NK-92 (cell line): Measurements from ENCODE around the gene PUS1.
"Not testable (repeated sequence)": the region's sequence is repeated elsewhere in the genome, so short reads cannot be mapped to it uniquely, and the experiment has no call there.

ENCODE experiments used
- DNase-seq: peaks from one replicate; lab custom pipeline; 2025; ENCODE audit not compliant: unreplicated experiment; lab: John Stamatoyannopoulos, UW

PUS1 gene

GRCh38 chr12:131928711-131929580, at the start of gene PUS1:
PUS1 (plus strand) TSS chr12:131929276; CDS start chr12:131929723, 447 bp downstream.
- DNase-seq, result peak; percentile 54

DNA sequence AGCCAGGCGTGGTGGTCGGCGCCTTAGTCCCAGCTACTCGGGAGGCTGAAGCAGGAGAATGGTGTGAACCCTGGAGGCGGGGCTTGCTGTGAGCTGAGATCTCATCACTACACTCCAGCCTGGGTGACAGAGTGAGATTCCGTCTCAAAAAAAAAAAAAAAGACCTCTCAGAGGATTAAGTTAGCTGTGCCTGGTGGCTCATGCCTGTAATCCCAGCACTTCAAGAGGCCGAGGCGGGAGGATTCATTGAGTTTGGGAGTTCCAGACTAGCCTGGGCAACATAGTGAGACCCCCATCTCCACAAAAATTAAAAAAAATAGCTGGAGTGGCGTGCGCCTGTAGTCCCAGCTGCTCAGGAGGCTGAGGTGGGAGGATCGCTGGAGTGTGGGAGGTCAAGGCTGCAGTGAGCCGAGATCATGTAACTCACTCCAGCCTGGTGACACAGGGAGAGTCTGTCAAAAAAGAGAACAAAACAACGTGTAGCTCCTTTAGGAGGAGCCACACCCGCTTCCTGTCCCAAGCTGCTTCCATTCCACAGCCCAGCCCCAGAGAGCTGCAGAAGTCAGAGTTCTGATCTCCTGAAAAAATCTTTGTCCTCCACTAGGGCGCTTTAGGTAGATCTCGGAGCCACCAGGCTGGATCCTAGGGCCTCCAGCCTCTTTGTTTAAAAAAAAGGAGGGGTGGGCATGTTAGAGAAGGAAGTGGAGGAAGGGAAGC, 46.1 kb upstream of the PUS1 start:
- DNase-seq, result no peak

GRCh38 chr12:131883521-131883900, 45.6 kb upstream of the PUS1 start:
- no peak for DNase-seq

- not testable (repeated sequence) for DNase-seq
These were observed 44.0 kb upstream of the PUS1 start for GRCh38 chr12:131885076-131885475.

DNA sequence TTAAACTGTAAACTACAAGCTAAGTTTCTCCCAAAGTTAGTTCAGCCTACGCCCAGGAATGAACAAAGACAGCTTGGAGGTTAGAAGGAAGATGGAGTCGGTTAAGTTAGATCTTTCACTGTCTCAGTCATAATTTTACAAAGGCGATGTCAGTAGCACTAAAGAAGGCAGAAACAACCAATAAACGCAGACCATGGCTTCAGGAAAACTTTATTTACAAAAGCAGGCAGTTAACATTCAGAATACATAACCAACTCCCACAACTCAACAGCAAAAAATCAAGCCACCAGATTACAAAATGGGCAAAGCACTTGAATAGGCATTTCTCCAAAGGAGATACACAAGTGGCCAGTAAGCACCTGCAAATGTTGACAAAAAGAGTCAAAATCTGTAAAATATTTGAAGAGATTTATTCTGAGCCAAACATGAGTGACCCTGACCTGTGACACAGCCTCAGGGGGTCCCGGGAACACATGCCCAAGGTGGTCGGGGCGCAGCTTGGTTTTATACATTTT, 43.5 kb upstream of the PUS1 start:
- no peak for DNase-seq

DNA sequence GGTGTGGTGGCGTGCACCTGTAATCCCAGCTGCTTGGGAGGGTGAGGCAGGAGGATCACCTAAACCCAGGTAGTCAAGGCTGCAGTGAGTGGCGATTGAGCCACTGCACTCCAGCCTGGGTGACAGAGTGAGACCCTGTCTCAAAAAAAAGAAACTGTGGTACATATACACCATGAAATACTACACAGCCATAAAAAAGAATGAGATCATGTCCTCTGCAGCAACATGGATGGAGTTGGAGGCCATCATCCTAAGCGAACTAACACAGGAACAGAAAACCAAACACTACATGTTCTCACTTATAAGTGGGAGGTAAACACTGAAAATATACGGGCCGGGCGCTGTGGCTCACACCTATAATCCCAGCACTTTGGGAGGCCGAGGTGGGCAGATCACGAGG, 37.4 kb upstream of the PUS1 start:
- DNase-seq, result not testable (repeated sequence)

- no peak for DNase-seq
These were observed 36.1 kb upstream of the PUS1 start for GRCh38 chr12:131892711-131893604.

- no peak for DNase-seq
These were observed 35.3 kb upstream of the PUS1 start for GRCh38 chr12:131893605-131894312.

DNA sequence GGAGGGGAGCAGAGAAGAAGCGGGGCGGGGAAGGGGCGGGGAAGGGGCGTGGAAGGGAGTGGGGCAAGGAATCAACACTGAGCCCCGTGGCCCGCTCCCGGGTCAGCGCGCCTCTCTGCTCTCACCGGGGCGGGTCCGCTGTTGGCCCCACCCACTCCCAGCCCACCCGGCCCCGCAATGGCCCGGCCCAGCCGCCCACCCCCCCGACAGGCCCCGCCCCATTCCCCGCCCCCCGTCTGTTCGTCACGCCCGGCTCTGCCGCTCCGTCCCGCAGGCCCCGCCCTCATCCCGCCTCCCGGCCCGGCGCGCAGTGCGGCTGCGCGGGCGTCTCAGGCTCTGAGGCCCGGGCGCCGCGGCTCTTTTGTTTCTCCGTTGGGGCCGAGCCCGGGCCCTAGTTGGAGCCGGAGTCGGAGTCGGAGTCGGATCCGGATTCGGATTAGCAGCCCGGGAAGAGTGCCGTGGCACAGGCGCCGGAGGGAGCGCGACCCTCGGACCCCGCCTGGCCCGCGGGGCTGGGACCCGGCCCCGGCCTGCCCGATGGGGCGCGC, 34.7 kb upstream of the PUS1 start, which contains the start of gene ULK1:
Gene ULK1, plus strand, starts transcription at position 310 of the 548 bp plus-strand sequence. CDS start 380 bp downstream, outside the sequence.
- peak; percentile 56 for DNase-seq

DNA sequence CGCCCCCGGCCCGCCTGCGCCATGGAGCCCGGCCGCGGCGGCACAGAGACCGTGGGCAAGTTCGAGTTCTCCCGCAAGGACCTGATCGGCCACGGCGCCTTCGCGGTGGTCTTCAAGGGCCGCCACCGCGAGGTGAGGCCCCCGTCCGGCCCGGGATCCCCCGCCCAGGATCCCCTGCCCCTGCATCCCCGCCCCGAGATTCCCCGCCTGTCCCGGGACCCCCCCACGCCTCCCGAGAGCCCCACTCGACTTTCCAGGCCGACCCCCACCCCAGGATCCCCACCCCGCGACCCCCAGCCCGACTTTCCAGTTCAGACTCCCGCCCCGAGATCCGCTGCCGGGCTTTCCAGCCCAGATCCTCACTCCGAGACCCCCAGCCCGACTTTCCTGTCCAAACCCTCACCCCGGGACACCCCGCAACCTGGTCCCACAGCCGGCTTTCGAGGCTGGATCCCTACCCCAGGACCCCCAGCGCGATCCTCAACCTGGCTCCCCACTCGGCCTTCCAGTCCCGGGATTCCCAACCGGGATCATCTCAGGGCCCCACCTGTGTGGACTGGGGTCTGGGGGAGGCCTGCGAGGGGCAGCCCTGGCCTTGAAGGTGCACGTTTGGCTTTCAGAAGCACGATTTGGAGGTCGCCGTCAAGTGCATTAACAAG, 34.0 kb upstream of the PUS1 start:
- no peak for DNase-seq

GRCh38 chr12:131895640-131896079, 33.4 kb upstream of the PUS1 start:
- no peak for DNase-seq

DNA sequence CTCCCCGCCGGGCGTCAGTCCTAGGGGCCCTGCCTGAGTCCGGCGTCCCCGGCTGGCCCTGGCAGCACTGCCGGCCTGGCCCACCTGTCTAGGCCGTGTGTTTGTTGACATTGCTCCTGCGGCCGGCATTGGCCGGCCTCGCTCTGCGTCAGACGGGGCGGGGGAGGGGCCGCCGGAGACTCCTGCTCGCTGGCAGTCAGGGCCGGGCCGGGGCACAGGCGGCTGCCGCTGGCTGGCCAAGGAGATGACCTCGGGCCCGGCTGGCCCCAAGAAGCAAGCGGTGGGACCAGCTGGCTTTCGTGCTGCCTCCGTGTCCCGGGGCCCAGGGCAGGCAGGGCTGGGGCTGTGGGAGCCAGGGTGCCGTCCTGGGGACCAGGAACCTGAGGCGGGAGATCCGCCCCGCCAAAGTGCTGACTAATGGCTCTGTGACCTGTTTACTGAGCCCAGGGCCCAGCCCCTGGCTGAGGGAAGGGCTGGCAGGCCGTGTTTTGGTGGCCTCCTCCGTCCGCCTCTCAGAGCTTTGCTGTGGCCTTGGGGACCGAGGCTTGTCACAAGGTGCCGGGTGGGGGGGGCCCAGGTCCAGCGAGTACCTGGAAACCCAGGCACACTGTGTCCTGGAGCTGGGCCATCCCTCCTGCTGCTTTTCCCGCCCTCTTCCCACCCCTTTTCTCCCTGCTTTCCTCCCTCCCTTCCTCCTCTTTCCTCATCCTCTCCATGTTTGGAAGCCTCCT, 32.8 kb upstream of the PUS1 start:
- no peak for DNase-seq

DNA sequence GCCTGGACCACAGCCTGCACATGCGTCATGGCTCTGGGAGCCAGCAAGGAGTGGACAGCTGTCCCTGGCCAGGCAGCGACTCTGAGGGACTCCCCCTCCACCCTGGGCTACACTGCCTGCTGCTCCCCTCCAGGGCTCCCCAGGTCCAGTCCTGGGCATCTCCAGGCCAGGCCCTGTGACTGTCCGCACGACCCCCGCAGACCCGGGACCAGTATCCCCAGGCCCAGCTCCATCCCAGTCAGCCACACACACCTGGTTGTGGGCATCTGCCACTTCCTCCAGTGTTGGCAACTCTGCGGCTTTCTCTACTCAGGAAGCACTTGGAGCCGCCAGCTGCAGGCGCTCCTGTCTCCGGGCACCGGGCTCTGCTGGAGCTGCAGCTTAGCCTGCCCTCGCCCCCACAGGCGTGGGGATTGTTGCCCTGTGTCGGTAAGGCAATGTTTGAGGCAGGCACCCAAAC, 32.2 kb upstream of the PUS1 start:
- no peak for DNase-seq

GRCh38 chr12:131897276-131897675, 31.8 kb upstream of the PUS1 start:
- no peak for DNase-seq

GRCh38 chr12:131897875-131898274, 31.2 kb upstream of the PUS1 start:
- DNase-seq, result no peak

DNA sequence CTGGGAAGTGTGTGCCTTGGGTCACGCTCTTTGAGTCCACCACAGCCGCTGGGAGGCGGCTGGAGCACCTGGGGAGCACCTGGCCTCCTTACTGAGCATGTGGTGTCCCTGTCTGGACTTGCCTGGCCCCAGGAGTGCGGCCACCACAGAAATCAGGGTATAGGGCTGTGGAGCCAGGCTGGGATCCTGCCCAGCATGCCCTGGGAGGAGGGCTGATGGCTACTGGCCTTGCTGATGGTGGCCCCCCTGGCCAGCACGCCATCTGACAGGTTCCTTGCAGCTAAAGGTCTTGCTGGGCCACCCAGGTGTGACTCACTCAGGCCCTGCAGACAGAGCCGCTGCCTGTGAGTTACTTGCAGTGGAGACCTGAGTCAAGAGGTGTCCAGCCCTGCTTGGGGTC, 28.7 kb upstream of the PUS1 start:
- no peak for DNase-seq

DNA sequence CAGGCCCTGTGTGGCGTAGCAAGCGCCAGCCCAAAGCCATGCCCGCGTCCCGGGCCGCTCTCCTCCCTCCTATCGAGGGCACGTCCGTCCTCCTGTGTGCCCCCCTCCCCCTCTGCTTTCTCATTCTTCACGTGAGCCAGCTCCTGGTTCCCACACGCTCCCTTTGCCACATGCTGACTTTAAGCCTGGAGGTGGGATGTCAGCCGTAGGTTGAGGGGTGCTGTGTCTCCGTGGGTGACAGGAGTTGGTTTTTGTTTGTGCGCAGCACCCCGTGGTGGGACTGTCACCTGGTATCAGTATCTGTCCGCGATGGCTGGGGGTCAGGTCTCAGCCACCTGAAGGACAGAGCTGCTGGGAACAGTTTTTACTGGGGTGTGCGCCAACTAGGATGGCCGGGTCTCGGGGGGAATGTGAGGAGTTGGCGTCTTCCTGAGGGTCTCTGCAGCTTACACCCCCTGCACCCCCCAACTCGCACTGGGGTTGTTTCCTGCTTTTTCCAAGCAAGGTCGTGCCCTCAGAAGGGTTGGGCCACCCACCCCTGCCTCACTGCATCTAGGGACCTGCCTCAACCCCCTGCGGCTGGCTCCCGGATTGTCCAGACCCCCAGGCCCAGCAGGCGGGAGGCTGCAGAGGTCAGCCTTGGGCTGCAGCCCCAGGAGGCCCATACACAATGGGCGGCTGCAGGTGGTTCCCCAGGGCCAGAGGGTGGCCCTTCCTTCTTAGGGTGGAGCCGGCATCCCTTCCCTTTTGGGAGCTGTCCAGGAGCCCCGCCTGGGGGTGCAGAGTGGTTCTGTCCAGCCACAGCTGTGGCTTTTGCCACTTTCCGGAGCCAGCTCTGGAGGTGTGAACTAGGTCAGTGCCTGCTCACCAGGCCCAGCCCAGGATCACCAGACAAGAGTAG, 27.4 kb upstream of the PUS1 start:
- DNase-seq, result no peak
